HCT116 (cell line): ENCODE data around the gene SHH. TPM values are rescaled to one million over a fixed set of nuclear protein-coding genes. Genes with fewer than 3 reads are reported as not detected.

Experiments used
- ATAC-seq: fragments of 200-7000 bp; cut with Tn5 transposase; 2 replicates; pipeline ENCODE4 v1.9.1; 2020; ENCODE audit warnings: mild to moderate bottlenecking, moderate library complexity
- BruUV-seq: library from RNA; stranded (reverse); fragments of 400-500 nt; replicated peaks from 2 replicates; lab custom pipeline; 2021; lab: Mats Ljungman, UMichigan
- CTCF ChIA-PET: fragments of 300-600 bp; sonication (Branson Sonifier 250); formaldehyde crosslinking; loops from one replicate; lab custom pipeline; 2021; ENCODE audit warnings: antibody characterized with exemption; lab: Charles Lee
- POLR2A ChIA-PET: fragments of 300-600, 350-600 bp; sonication (Branson Sonifier 250); formaldehyde crosslinking; loops from one replicate; lab custom pipeline; 2021; ENCODE audit warnings: antibody characterized with exemption; lab: Charles Lee
- RAD21 ChIA-PET, 2 experiments: fragments of 300-600 bp; sonication (Branson Sonifier 250); formaldehyde crosslinking; loops; one replicate each; lab custom pipeline; 2023; ENCODE audit warnings: low total read pairs in 2 of 2; ENCODE audit not compliant: uncharacterized antibody in 2 of 2, unreplicated experiment in 2 of 2, low non-redundant PET in 1 of 2; lab: Charles Lee
- DNase-seq: peaks from one replicate; pipeline ENCODE4 v3.0.0-alpha.2; 2010; ENCODE audit warnings: low read depth, low spot score
- H2AFZ ChIP-seq: fragments of 200-600 bp; shearing (Covaris generic), sonication (generic); 2 replicates; pipeline ENCODE4 v1.6.1; 2017; ENCODE audit warnings: low read depth, mixed run types, mixed read lengths, antibody characterized with exemption, low read length; ENCODE audit not compliant: poor library complexity, severe bottlenecking
- H3K27ac ChIP-seq: 2 replicates; pipeline ENCODE4 v1.5.1; 2012; ENCODE audit warnings: low read depth, low read length
- H3K27me3 ChIP-seq: fragments of 200-600 bp; sonication (generic); 2 replicates; pipeline ENCODE4 v1.6.1; 2016; ENCODE audit warnings: mixed run types, low read length, mixed read lengths; ENCODE audit not compliant: insufficient read depth
- H3K36me3 ChIP-seq, 2 experiments: fragments of 200-500 bp in 1 of 2; fragments of 200-600 bp in 1 of 2; sonication (Bioruptor generic) in 1 of 2; sonication (generic) in 1 of 2; 2 replicates each; pipeline versions ENCODE4 v1.5.1 to v1.6.1; 2014 to 2016; ENCODE audit warnings: low read length in 2 of 2, inconsistent platforms in 1 of 2, mixed read lengths in 1 of 2, mixed run types in 1 of 2; ENCODE audit not compliant: insufficient read depth in 2 of 2, control insufficient read depth in 1 of 2
- H3K4me1 ChIP-seq, 2 experiments: fragments of 200-600 bp in 1 of 2; sonication (generic) in 1 of 2; 2 replicates each; pipeline versions ENCODE4 v1.5.1 to v1.6.1; 2012 to 2017; ENCODE audit warnings: low read length in 2 of 2, inconsistent platforms in 1 of 2, mild to moderate bottlenecking in 1 of 2, mixed read lengths in 1 of 2, mixed run types in 1 of 2, moderate library complexity in 1 of 2; ENCODE audit not compliant: insufficient read depth in 2 of 2, control insufficient read depth in 1 of 2
- H3K4me2 ChIP-seq: fragments of 200-600 bp; sonication (generic); 2 replicates; pipeline ENCODE4 v1.6.1; 2017; ENCODE audit warnings: mixed run types, low read length, mixed read lengths
- H3K4me3 ChIP-seq, 2 experiments: fragments of 200-600 bp in 1 of 2; sonication (generic) in 1 of 2; replicated peaks in 1 of 2; 2 replicates each; pipeline ENCODE4 v1.5.1; 2011 to 2016; ENCODE audit warnings: low read length in 2 of 2, control low read depth in 1 of 2, low read depth in 1 of 2, mild to moderate bottlenecking in 1 of 2, mixed read lengths in 1 of 2, mixed run types in 1 of 2
- H3K79me2 ChIP-seq: fragments of 200-600 bp; sonication (generic); 2 replicates; pipeline ENCODE4 v1.6.1; 2017; ENCODE audit warnings: mild to moderate bottlenecking, mixed run types, low read length, moderate library complexity, mixed read lengths; ENCODE audit not compliant: insufficient read depth
- H3K9ac ChIP-seq: fragments of 200-600 bp; sonication (generic); 2 replicates; pipeline ENCODE4 v1.6.1; 2016; ENCODE audit warnings: low read length, mixed read lengths
- H3K9me2 ChIP-seq: fragments of 200-600 bp; sonication (generic), shearing (Covaris generic); 2 replicates; pipeline ENCODE4 v1.6.1; 2017; ENCODE audit warnings: mixed run types, mild to moderate bottlenecking, moderate library complexity; ENCODE audit not compliant: insufficient read depth
- H3K9me3 ChIP-seq, 2 experiments: fragments of 200-500 bp in 1 of 2; fragments of 200-600 bp in 1 of 2; sonication (Bioruptor generic) in 1 of 2; sonication (generic) in 1 of 2; 2 replicates each; pipeline ENCODE4 v1.6.1; 2014 to 2017; ENCODE audit warnings: low read length in 2 of 2, mixed read lengths in 2 of 2, inconsistent platforms in 1 of 2, low read depth in 1 of 2, mild to moderate bottlenecking in 1 of 2, mixed run types in 1 of 2, moderate library complexity in 1 of 2; ENCODE audit not compliant: control insufficient read depth in 1 of 2, insufficient read depth in 1 of 2
- H4K20me1 ChIP-seq: fragments of 200-600 bp; sonication (generic), shearing (Covaris generic); 2 replicates; pipeline ENCODE4 v1.6.1; 2017; ENCODE audit warnings: mixed run types, mild to moderate bottlenecking, moderate library complexity; ENCODE audit not compliant: insufficient read depth
- CBX3 ChIP-seq: IDR thresholded peaks from 2 replicates; pipeline ENCODE4 v1.6.1; 2012; ENCODE audit warnings: low read depth
- ELF1 ChIP-seq: IDR thresholded peaks from 2 replicates; pipeline ENCODE4 v1.6.1; 2012; ENCODE audit warnings: low read depth, borderline replicate concordance
- MAX ChIP-seq: IDR thresholded peaks from 2 replicates; pipeline ENCODE4 v1.6.1; 2012
- intact Hi-C: fragments of 100-400 bp; cut with micrococcal nuclease; formaldehyde crosslinking; loops from 2 replicates; pipeline ENCODE4 v1.10.0; 2022
- total RNA-seq: library from RNA; stranded (reverse); gene quantifications from one replicate; pipeline ENCODE4 v1.2.1, GENCODE V29; 2021; ENCODE audit not compliant: unreplicated experiment
- TF ChIP-seq, protein P1 (sequence below): IDR thresholded peaks from 2 replicates; pipeline ENCODE4 v1.6.1; 2012; ENCODE audit warnings: low read depth

Gene SHH
- total RNA-seq, 1 experiment from 2014 or later: 0.32 TPM

- Histone ChIP-seq H3K4me2 (no peak overlapping the region), H3K9me2 (no peaks in the 10 kb centered on the region), H3K79me2 (no peaks in the 10 kb centered on the region), H3K4me3 (no peak overlapping the region), H3K36me3 (no peaks in the 10 kb centered on the region), H3K27ac (no peak overlapping the region), H4K20me1 (no peaks in the 10 kb centered on the region), H3K9me3 (no peaks in the 10 kb centered on the region), H3K9ac (no peak overlapping the region), H2AFZ (no peak overlapping the region), H3K27me3 (no peaks in the 10 kb centered on the region), H3K4me1 (no peaks in the 10 kb centered on the region; a peak in 1 of 4 replicates)
- DNase-seq (no peak), ATAC-seq (no peak)
- ChIA-PET RAD21 (no interaction called here), CTCF (no interaction called here), POLR2A (no interaction called here)
- intact Hi-C loops: loop anchor here (10.0 kb wide), 2 partner anchors 1152 to 1482 kb away; partner anchors contain the start of gene NOM1
- BruUV-seq: no TSS peak
- TF ChIP-seq, protein P1, sequence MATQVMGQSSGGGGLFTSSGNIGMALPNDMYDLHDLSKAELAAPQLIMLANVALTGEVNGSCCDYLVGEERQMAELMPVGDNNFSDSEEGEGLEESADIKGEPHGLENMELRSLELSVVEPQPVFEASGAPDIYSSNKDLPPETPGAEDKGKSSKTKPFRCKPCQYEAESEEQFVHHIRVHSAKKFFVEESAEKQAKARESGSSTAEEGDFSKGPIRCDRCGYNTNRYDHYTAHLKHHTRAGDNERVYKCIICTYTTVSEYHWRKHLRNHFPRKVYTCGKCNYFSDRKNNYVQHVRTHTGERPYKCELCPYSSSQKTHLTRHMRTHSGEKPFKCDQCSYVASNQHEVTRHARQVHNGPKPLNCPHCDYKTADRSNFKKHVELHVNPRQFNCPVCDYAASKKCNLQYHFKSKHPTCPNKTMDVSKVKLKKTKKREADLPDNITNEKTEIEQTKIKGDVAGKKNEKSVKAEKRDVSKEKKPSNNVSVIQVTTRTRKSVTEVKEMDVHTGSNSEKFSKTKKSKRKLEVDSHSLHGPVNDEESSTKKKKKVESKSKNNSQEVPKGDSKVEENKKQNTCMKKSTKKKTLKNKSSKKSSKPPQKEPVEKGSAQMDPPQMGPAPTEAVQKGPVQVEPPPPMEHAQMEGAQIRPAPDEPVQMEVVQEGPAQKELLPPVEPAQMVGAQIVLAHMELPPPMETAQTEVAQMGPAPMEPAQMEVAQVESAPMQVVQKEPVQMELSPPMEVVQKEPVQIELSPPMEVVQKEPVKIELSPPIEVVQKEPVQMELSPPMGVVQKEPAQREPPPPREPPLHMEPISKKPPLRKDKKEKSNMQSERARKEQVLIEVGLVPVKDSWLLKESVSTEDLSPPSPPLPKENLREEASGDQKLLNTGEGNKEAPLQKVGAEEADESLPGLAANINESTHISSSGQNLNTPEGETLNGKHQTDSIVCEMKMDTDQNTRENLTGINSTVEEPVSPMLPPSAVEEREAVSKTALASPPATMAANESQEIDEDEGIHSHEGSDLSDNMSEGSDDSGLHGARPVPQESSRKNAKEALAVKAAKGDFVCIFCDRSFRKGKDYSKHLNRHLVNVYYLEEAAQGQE: no peak
- TF ChIP-seq ELF1 (no peak), MAX (no peak)
These were observed 19.8 kb downstream of the SHH start for GRCh38 chr7:155792315-155792960.

DNA sequence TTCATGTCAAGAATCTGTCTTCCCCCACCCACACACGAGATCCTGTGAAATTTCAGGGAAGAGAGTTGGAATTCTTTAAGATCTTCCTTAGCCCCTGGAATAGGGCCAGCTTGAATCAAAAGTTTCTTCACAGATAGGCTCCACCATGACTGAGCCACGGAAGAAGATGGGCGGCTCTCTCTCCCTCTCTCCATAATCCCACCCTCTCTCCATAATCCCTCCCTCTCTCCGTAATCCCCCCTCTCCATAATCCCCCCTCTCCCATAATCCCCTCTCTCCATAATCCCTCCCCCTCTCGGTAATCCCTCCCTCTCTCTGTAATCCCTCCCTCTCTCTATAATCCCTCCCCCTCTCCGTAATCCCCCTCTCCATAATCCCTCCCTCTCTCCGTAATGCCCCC is 20.4 kb downstream of the SHH start:
- H3K4me3 ChIP-seq: no peak overlapping the region
- H3K4me1 ChIP-seq: no peaks in the 10 kb centered on the region; a peak in 1 of 4 replicates
- H3K9me3 ChIP-seq: no peaks in the 10 kb centered on the region
- H3K27me3 ChIP-seq: no peaks in the 10 kb centered on the region
- H3K4me2 ChIP-seq: no peak overlapping the region
- no peaks in the 10 kb centered on the region for H4K20me1 ChIP-seq
- DNase-seq (no peak), ATAC-seq (no peak)
- RAD21 ChIA-PET: no interaction called here
- no peak overlapping the region for H3K9ac ChIP-seq
- H2AFZ ChIP-seq: no peak overlapping the region
- intact Hi-C loops: loop anchor here (10.0 kb wide), 2 partner anchors 1153 to 1483 kb away; partner anchors contain the start of gene NOM1
- H3K9me2 ChIP-seq: no peaks in the 10 kb centered on the region
- no peaks in the 10 kb centered on the region for H3K36me3 ChIP-seq
- CTCF ChIA-PET: no interaction called here
- TF ChIP-seq CBX3: no peak
- TF ChIP-seq, all 23 proteins: peak for 0
- Histone ChIP-seq H3K27ac (no peak overlapping the region), H3K79me2 (no peaks in the 10 kb centered on the region)
- BruUV-seq: no TSS peak
- POLR2A ChIA-PET: no interaction called here
